Trophoblast cell (in vitro differentiated cells and primary cell): ENCODE results near the gene LYG1.
A peak's percentile ranks its signal among the peaks of the same experiment; 100 is the strongest.

ENCODE experiments used
- DNase-seq, 2 donors: peaks; one replicate each; pipeline ENCODE4 v3.0.0-alpha.2; 2016
- H2AFZ ChIP-seq: 2 replicates; pipeline ENCODE4 v1.6.1; 2013; ENCODE audit warnings: low read length, moderate library complexity, mild to moderate bottlenecking; ENCODE audit not compliant: insufficient read depth, poor library complexity
- H2AK5ac ChIP-seq: 2 replicates; pipeline ENCODE4 v1.6.1; 2013; ENCODE audit warnings: mild to moderate bottlenecking, low read length
- H2BK120ac ChIP-seq: 2 replicates; pipeline ENCODE4 v1.6.1; 2013; ENCODE audit warnings: low read length, mild to moderate bottlenecking, moderate library complexity; ENCODE audit not compliant: insufficient read depth, poor library complexity
- H2BK12ac ChIP-seq: 2 replicates; pipeline ENCODE4 v1.6.1; 2013; ENCODE audit warnings: mild to moderate bottlenecking, low read length, moderate library complexity
- H2BK5ac ChIP-seq: 2 replicates; pipeline ENCODE4 v1.6.1; 2013; ENCODE audit warnings: low read length, low read depth, moderate library complexity, mild to moderate bottlenecking; ENCODE audit not compliant: poor library complexity
- H3K14ac ChIP-seq: 2 replicates; pipeline ENCODE4 v1.6.1; 2013; ENCODE audit warnings: mild to moderate bottlenecking, low read length
- H3K18ac ChIP-seq: 2 replicates; pipeline ENCODE4 v1.6.1; 2013; ENCODE audit warnings: mild to moderate bottlenecking, low read length
- H3K23ac ChIP-seq: 2 replicates; pipeline ENCODE4 v1.6.1; 2013; ENCODE audit warnings: low read length
- H3K27ac ChIP-seq: 2 replicates; pipeline ENCODE4 v1.5.1; 2013; ENCODE audit warnings: low read depth, mild to moderate bottlenecking, inconsistent platforms, low read length, moderate library complexity
- H3K27me3 ChIP-seq: 2 replicates; pipeline ENCODE4 v1.6.1; 2013; ENCODE audit warnings: inconsistent platforms, mild to moderate bottlenecking, low read length, moderate library complexity; ENCODE audit not compliant: insufficient read depth
- H3K36me3 ChIP-seq, 2 experiments: 1 replicate in 1 of 2; 2 replicates in 1 of 2; pipeline ENCODE4 v1.6.1; 2013; ENCODE audit warnings: low read length in 2 of 2, mild to moderate bottlenecking in 2 of 2, moderate library complexity in 1 of 2; ENCODE audit not compliant: insufficient read depth in 2 of 2, control insufficient read depth in 1 of 2
- H3K4ac ChIP-seq: 2 replicates; pipeline ENCODE4 v1.6.1; 2013; ENCODE audit warnings: low read depth, mild to moderate bottlenecking, low read length, moderate library complexity
- H3K4me1 ChIP-seq, 2 experiments: 1 replicate in 1 of 2; 2 replicates in 1 of 2; pipeline ENCODE4 v1.6.1; 2013; ENCODE audit warnings: low read length in 2 of 2, mild to moderate bottlenecking in 2 of 2, moderate library complexity in 1 of 2; ENCODE audit not compliant: insufficient read depth in 2 of 2, control insufficient read depth in 1 of 2
- H3K4me2 ChIP-seq: 2 replicates; pipeline ENCODE4 v1.6.1; 2013; ENCODE audit warnings: inconsistent platforms, mild to moderate bottlenecking, low read length, moderate library complexity
- H3K4me3 ChIP-seq: 2 replicates; pipeline ENCODE4 v1.5.1; 2013; ENCODE audit warnings: mild to moderate bottlenecking, low read depth, low read length, inconsistent platforms
- H3K79me1 ChIP-seq: one replicate; pipeline ENCODE4 v1.6.1; 2013; ENCODE audit warnings: low read length
- H3K79me2 ChIP-seq: 2 replicates; pipeline ENCODE4 v1.6.1; 2013; ENCODE audit warnings: low read length, mild to moderate bottlenecking; ENCODE audit not compliant: control insufficient read depth, insufficient read depth, poor library complexity
- H3K9ac ChIP-seq: 2 replicates; pipeline ENCODE4 v1.6.1; 2013; ENCODE audit warnings: mild to moderate bottlenecking, low read length
- H3K9me3 ChIP-seq: 2 replicates; pipeline ENCODE4 v1.6.1; 2013; ENCODE audit warnings: low read depth, mild to moderate bottlenecking, control low read depth, inconsistent platforms, low read length; ENCODE audit not compliant: insufficient read depth
- H4K12ac ChIP-seq: 2 replicates; pipeline ENCODE4 v1.6.1; 2013; ENCODE audit warnings: low read depth, mild to moderate bottlenecking, low read length, moderate library complexity
- H4K8ac ChIP-seq: 2 replicates; pipeline ENCODE4 v1.6.1; 2013; ENCODE audit warnings: low read depth, mild to moderate bottlenecking, low read length, moderate library complexity
- H4K91ac ChIP-seq: one replicate; pipeline ENCODE4 v1.6.1; 2013; ENCODE audit warnings: low read depth, mild to moderate bottlenecking, low read length, moderate library complexity
- WGBS: extraction: QIAGEN DNeasy Blood & Tissue Kit; methylation state at CpG from one replicate; pipeline ENCODE4 v1.1.7; 2013; ENCODE audit warnings: missing lambda C conversion rate; ENCODE audit not compliant: insufficient read length, insufficient coverage; ENCODE audit errors: extremely low coverage; 5-methylcytosine and 5-hydroxymethylcytosine counted together

Gene LYG1

GRCh38 chr2:99256677-99257076, 44.3 kb downstream of the LYG1 start:
- no peak overlapping the region for H2AFZ ChIP-seq
- no peak overlapping the region for H2BK120ac ChIP-seq
- no peak overlapping the region for H3K14ac ChIP-seq
- peaks cover 3% of the 10 kb centered on the region for H3K9me3 ChIP-seq
- H3K18ac ChIP-seq = no peak overlapping the region
- no peak overlapping the region for H4K91ac ChIP-seq
- H3K4me2 ChIP-seq = no peak overlapping the region
- H3K4ac ChIP-seq = no peak overlapping the region
- no peaks in the 10 kb centered on the region for H3K36me3 ChIP-seq
- H2BK5ac ChIP-seq = no peak overlapping the region
- H3K9ac ChIP-seq = no peak overlapping the region
- no peak for DNase-seq
- H4K12ac ChIP-seq = no peak overlapping the region
- no peak overlapping the region for H2AK5ac ChIP-seq
- H3K79me2 ChIP-seq = no peaks in the 10 kb centered on the region
- H3K4me1 ChIP-seq = no peaks in the 10 kb centered on the region
- H3K79me1 ChIP-seq = no peaks in the 10 kb centered on the region
- H3K27me3 ChIP-seq = no peaks in the 10 kb centered on the region
- H2BK12ac ChIP-seq = no peak overlapping the region
- no peak overlapping the region for H3K23ac ChIP-seq
- H3K4me3 ChIP-seq = no peak overlapping the region
- WGBS = no CpG with 5 or more reads among the region's 2 CpGs
- H3K27ac ChIP-seq = no peak overlapping the region
- H4K8ac ChIP-seq = no peak overlapping the region

GRCh38 chr2:99255491-99256318, 45.3 kb downstream of the LYG1 start, which contains the start of gene LYG2:
LYG2 (minus strand) TSS chr2:99255666; CDS start chr2:99254260, 1,406 bp downstream.
- Histone ChIP-seq H3K79me2 (no peaks in the 10 kb centered on the region), H4K8ac (peak within 1 kb of the TSS; percentile 24), H3K14ac (no peak within 1 kb of the TSS), H3K36me3 (no peaks in the 10 kb centered on the region), H3K9ac (peak within 1 kb of the TSS; percentile 21), H3K4me2 (peak within 1 kb of the TSS; percentile 5), H3K27ac (no peak within 1 kb of the TSS), H2AFZ (no peak within 1 kb of the TSS), H2BK5ac (no peak within 1 kb of the TSS), H2AK5ac (no peak within 1 kb of the TSS), H4K12ac (no peak within 1 kb of the TSS), H3K4me1 (no peaks in the 10 kb centered on the region), H4K91ac (no peak within 1 kb of the TSS), H3K18ac (no peak within 1 kb of the TSS), H3K9me3 (peaks cover 3% of the 10 kb centered on the region), H3K4me3 (no peak within 1 kb of the TSS), H3K27me3 (no peaks in the 10 kb centered on the region), H2BK120ac (no peak within 1 kb of the TSS), H2BK12ac (no peak within 1 kb of the TSS), H3K79me1 (no peaks in the 10 kb centered on the region), H3K4ac (no peak within 1 kb of the TSS), H3K23ac (peak within 1 kb of the TSS; percentile 30)
- no CpG with 5 or more reads among the region's 7 CpGs for WGBS
- DNase-seq = no peak

GRCh38 chr2:99249951-99250350, 51.0 kb downstream of the LYG1 start:
- no peaks in the 10 kb centered on the region for H3K4me1 ChIP-seq
- no peak overlapping the region for H2AK5ac ChIP-seq
- H3K18ac ChIP-seq = no peak overlapping the region
- no peaks in the 10 kb centered on the region for H3K27me3 ChIP-seq
- H4K8ac ChIP-seq = no peak overlapping the region
- no peak overlapping the region for H3K4ac ChIP-seq
- H3K9ac ChIP-seq = no peak overlapping the region
- no peaks in the 10 kb centered on the region for H3K36me3 ChIP-seq
- no peak overlapping the region for H3K23ac ChIP-seq
- no peak overlapping the region for H3K14ac ChIP-seq
- no peak overlapping the region for H3K4me2 ChIP-seq
- no peak overlapping the region for H2BK5ac ChIP-seq
- H3K4me3 ChIP-seq = no peak overlapping the region
- H3K79me2 ChIP-seq = no peaks in the 10 kb centered on the region
- H3K79me1 ChIP-seq = no peaks in the 10 kb centered on the region
- H3K9me3 ChIP-seq = no peaks in the 10 kb centered on the region
- H4K12ac ChIP-seq = no peak overlapping the region
- no peak overlapping the region for H2AFZ ChIP-seq
- H3K27ac ChIP-seq = no peak overlapping the region
- H2BK12ac ChIP-seq = no peak overlapping the region
- WGBS = no CpG with 5 or more reads among the region's 2 CpGs
- DNase-seq = peak; percentile 54 to 84
- H2BK120ac ChIP-seq = no peak overlapping the region
- H4K91ac ChIP-seq = no peak overlapping the region

- Histone ChIP-seq H3K9ac (no peak overlapping the region), H2BK5ac (no peak overlapping the region)
- no CpG with 5 or more reads among the region's 6 CpGs for WGBS
These were observed 58.8 kb downstream of the LYG1 start for GRCh38 chr2:99242151-99242550.

More at GRCh38 chr2:99242151-99242550, 58.8 kb downstream of the LYG1 start:
- no peak overlapping the region for H3K23ac ChIP-seq
- H3K79me1 ChIP-seq = no peaks in the 10 kb centered on the region
- H3K4me2 ChIP-seq = no peak overlapping the region
- DNase-seq = no peak
- H4K12ac ChIP-seq = no peak overlapping the region
- no peak overlapping the region for H3K18ac ChIP-seq
- no peaks in the 10 kb centered on the region for H3K4me1 ChIP-seq
- no peak overlapping the region for H3K4me3 ChIP-seq
- no peak overlapping the region for H3K14ac ChIP-seq
- H3K27ac ChIP-seq = no peak overlapping the region
- H2BK120ac ChIP-seq = no peak overlapping the region
- no peak overlapping the region for H4K8ac ChIP-seq
- H4K91ac ChIP-seq = no peak overlapping the region
- no peaks in the 10 kb centered on the region for H3K9me3 ChIP-seq
- H3K27me3 ChIP-seq = no peaks in the 10 kb centered on the region
- no peak overlapping the region for H2AFZ ChIP-seq
- no peak overlapping the region for H3K4ac ChIP-seq
- H2BK12ac ChIP-seq = no peak overlapping the region
- H2AK5ac ChIP-seq = no peak overlapping the region
- no peaks in the 10 kb centered on the region for H3K36me3 ChIP-seq
- H3K79me2 ChIP-seq = no peaks in the 10 kb centered on the region
